IMR-90 (cell line): Measurements from ENCODE around the gene IL36G. TPM values are rescaled to one million over a fixed set of nuclear protein-coding genes. Genes with fewer than 3 reads are reported as not detected.

Experiments used
- ATAC-seq: fragments of 200-7000 bp; cut with Tn5 transposase; 2 replicates; pipeline ENCODE4 v1.9.1; 2020; ENCODE audit warnings: low read depth, mild to moderate bottlenecking, moderate library complexity
- BruUV-seq: library from RNA; stranded (reverse); fragments of 400-500 nt; replicated peaks from 2 replicates; lab custom pipeline; 2021; lab: Mats Ljungman, UMichigan
- CTCF ChIA-PET: fragments of 300-600 bp; formaldehyde crosslinking; extraction: SDS; loops from one replicate; lab custom pipeline; 2021; ENCODE audit warnings: antibody characterized with exemption; lab: Yijun Ruan, JAX
- POLR2A ChIA-PET: fragments of 300-600 bp; sonication (Branson Sonifier 250); formaldehyde crosslinking; loops from one replicate; lab custom pipeline; 2022; ENCODE audit warnings: antibody characterized with exemption; ENCODE audit not compliant: unreplicated experiment; lab: Charles Lee
- DNase-seq: peaks from one replicate; pipeline ENCODE4 v3.0.0; 2013
- H2AFZ ChIP-seq: replicated peaks from 2 replicates; pipeline ENCODE3; 2013; ENCODE audit warnings: low read length, mild to moderate bottlenecking; ENCODE audit not compliant: poor library complexity
- H2AK5ac ChIP-seq: 2 replicates; pipeline ENCODE4 v1.6.1; 2013; ENCODE audit warnings: low read depth, low read length, inconsistent platforms
- H2AK9ac ChIP-seq: replicated peaks from 2 replicates; pipeline ENCODE3; 2013; ENCODE audit warnings: mild to moderate bottlenecking, low read depth, low read length, moderate library complexity; ENCODE audit not compliant: poor library complexity
- H2BK120ac ChIP-seq: 2 replicates; pipeline ENCODE4 v1.6.1; 2013; ENCODE audit warnings: low read depth, low read length, inconsistent platforms
- H2BK15ac ChIP-seq: 3 replicates; pipeline ENCODE4 v1.6.1; 2013; ENCODE audit warnings: low read depth, low read length, inconsistent platforms
- H2BK20ac ChIP-seq: 2 replicates; pipeline ENCODE4 v1.6.1; 2013; ENCODE audit warnings: low read depth, mild to moderate bottlenecking, inconsistent platforms, low read length, moderate library complexity
- H2BK5ac ChIP-seq: 2 replicates; pipeline ENCODE4 v1.6.1; 2013; ENCODE audit warnings: mild to moderate bottlenecking, low read depth, low read length, inconsistent platforms; ENCODE audit not compliant: poor library complexity, severe bottlenecking
- H3K14ac ChIP-seq: replicated peaks from 2 replicates; pipeline ENCODE4 v1.6.1; 2013; ENCODE audit warnings: low read depth, low read length, inconsistent platforms
- H3K18ac ChIP-seq: 2 replicates; pipeline ENCODE4 v1.6.1; 2013; ENCODE audit warnings: low read depth, low read length, control low read depth
- H3K23ac ChIP-seq: 2 replicates; pipeline ENCODE4 v1.6.1; 2013; ENCODE audit warnings: low read depth, low read length, inconsistent platforms
- H3K27ac ChIP-seq: 2 replicates; pipeline ENCODE4 v1.5.1; 2013; ENCODE audit warnings: mild to moderate bottlenecking, control low read depth, low read length; ENCODE audit not compliant: insufficient read depth
- H3K27me3 ChIP-seq: 2 replicates; pipeline ENCODE4 v1.6.1; 2013; ENCODE audit warnings: low read length; ENCODE audit not compliant: control insufficient read depth, insufficient read depth
- H3K36me3 ChIP-seq: 2 replicates; pipeline ENCODE4 v1.6.1; 2013; ENCODE audit warnings: low read length, mixed read lengths; ENCODE audit not compliant: control insufficient read depth, insufficient read depth
- H3K4ac ChIP-seq: 2 replicates; pipeline ENCODE4 v1.6.1; 2013; ENCODE audit warnings: low read depth, low read length, inconsistent platforms
- H3K4me1 ChIP-seq: 2 replicates; pipeline ENCODE4 v1.6.1; 2013; ENCODE audit warnings: low read length, mixed read lengths; ENCODE audit not compliant: control insufficient read depth, insufficient read depth
- H3K4me2 ChIP-seq: 2 replicates; pipeline ENCODE4 v1.6.1; 2013; ENCODE audit warnings: low read depth, mild to moderate bottlenecking, control low read depth, low read length, moderate library complexity
- H3K4me3 ChIP-seq: 2 replicates; pipeline ENCODE4 v1.5.1; 2013; ENCODE audit warnings: low read depth, mild to moderate bottlenecking, control low read depth, low read length, moderate library complexity; ENCODE audit not compliant: insufficient read depth
- H3K56ac ChIP-seq: 2 replicates; pipeline ENCODE4 v1.6.1; 2013; ENCODE audit warnings: low read length, inconsistent platforms; ENCODE audit not compliant: insufficient read depth; ENCODE audit errors: extremely low read depth
- H3K79me1 ChIP-seq, 2 experiments: 2 replicates each; pipeline ENCODE4 v1.6.1; 2013; ENCODE audit warnings: low read length in 2 of 2, inconsistent platforms in 1 of 2, low read depth in 1 of 2
- H3K9ac ChIP-seq: 2 replicates; pipeline ENCODE4 v1.6.1; 2013; ENCODE audit warnings: low read depth, low read length, control low read depth
- H3K9me1 ChIP-seq: 2 replicates; pipeline ENCODE4 v1.6.1; 2013; ENCODE audit warnings: low read length, inconsistent platforms; ENCODE audit not compliant: insufficient read depth
- H3K9me3 ChIP-seq: 2 replicates; pipeline ENCODE4 v1.6.1; 2013; ENCODE audit warnings: low read length; ENCODE audit not compliant: control insufficient read depth, insufficient read depth
- H4K20me1 ChIP-seq: 2 replicates; pipeline ENCODE4 v1.6.1; 2013; ENCODE audit warnings: low read length, inconsistent platforms; ENCODE audit not compliant: insufficient read depth
- H4K5ac ChIP-seq: 2 replicates; pipeline ENCODE4 v1.6.1; 2013; ENCODE audit warnings: mild to moderate bottlenecking, low read depth, low read length, control low read depth
- H4K8ac ChIP-seq, 2 experiments: 2 replicates each; pipeline ENCODE4 v1.6.1; 2013; ENCODE audit warnings: low read depth in 2 of 2, low read length in 2 of 2, control low read depth in 1 of 2, inconsistent platforms in 1 of 2
- H4K91ac ChIP-seq: 2 replicates; pipeline ENCODE4 v1.6.1; 2013; ENCODE audit warnings: low read depth, low read length, inconsistent platforms; ENCODE audit not compliant: insufficient read depth
- CEBPB ChIP-seq: IDR thresholded peaks from 2 replicates; pipeline ENCODE4 v1.6.1; 2012; ENCODE audit warnings: low read depth, low read length, improper control_type of control experiment
- MXI1 ChIP-seq: IDR thresholded peaks from 2 replicates; pipeline ENCODE4 v1.6.1; 2012; ENCODE audit warnings: low read depth, mild to moderate bottlenecking, low read length, moderate library complexity, borderline replicate concordance
- RAD21 ChIP-seq: IDR thresholded peaks from 2 replicates; pipeline ENCODE4 v1.6.1; 2012; ENCODE audit warnings: low read length, improper control_type of control experiment
- RFX5 ChIP-seq: IDR thresholded peaks from 2 replicates; pipeline ENCODE4 v1.8.0; 2012; ENCODE audit warnings: low read depth, mild to moderate bottlenecking, low read length, moderate library complexity
- WGBS, 2 experiments: methylation state at CpG; one replicate each; pipeline versions ENCODE4 v1.1.5 to v1.1.7; 2013; ENCODE audit warnings: missing lambda C conversion rate in 2 of 2; ENCODE audit not compliant: insufficient read length in 1 of 2; ENCODE audit errors: extremely low coverage in 2 of 2; 5-methylcytosine and 5-hydroxymethylcytosine counted together
- dilution Hi-C: fragments of 300-500 bp; cut with HindIII; formaldehyde crosslinking; loops from one replicate; pipeline ENCODE4 v1.14.3; 2018; ENCODE audit warnings: low sequenced_read_pairs; ENCODE audit not compliant: unreplicated experiment
- in situ Hi-C: fragments of 300-500 bp; cut with MboI; formaldehyde crosslinking; loops from 3 replicates; pipeline ENCODE4 v1.14.3; 2019; ENCODE audit warnings: low sequenced_read_pairs, inconsistent platforms, mixed read lengths
- intact Hi-C: fragments of 100-400 bp; cut with micrococcal nuclease; formaldehyde crosslinking; loops from 2 replicates; pipeline ENCODE4 v1.10.0; 2022
- polyA plus RNA-seq, 3 experiments: library from polyadenylated mRNA; depleted of rRNA; stranded (reverse); fragments of >200 nt; gene quantifications; 2 replicates each; pipeline ENCODE4 v1.2.3, GENCODE V29; 2012; ENCODE audit warnings: low replicate concordance in 1 of 3
- total RNA-seq: library from RNA; depleted of rRNA; stranded (reverse); fragments of >200 nt; gene quantifications from 2 replicates; pipeline ENCODE4 v1.2.3, GENCODE V29; 2012
- TF ChIP-seq, protein P1 (sequence below): conservative IDR thresholded peaks from 2 replicates; pipeline ENCODE4 v1.5.1; 2012; ENCODE audit warnings: mild to moderate bottlenecking, low read depth, low read length, improper control_type of control experiment

IL36G gene
- total and polyA plus RNA-seq, 2 of the 4 experiments (the other 2 are of a cell fraction) = not detected

DNA sequence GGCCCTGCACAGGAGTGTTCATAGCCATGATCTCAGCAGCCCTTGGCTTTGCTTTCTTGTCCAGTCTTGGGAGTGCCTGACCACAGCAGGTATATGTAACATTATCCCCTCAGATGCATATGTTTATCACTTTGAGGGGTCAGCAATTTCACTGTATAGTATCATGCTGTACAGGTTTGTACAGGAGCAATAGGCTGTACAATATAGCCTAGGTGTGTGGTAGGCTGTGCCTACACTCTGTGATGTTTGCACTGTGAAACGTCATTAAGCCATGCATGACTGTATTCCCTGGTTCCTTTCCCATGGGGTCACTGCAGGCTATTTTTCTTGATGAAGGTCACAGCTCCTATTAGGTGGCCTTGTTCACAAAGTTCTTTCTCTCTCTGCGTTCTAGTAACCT, 4.7 kb upstream of the IL36G start:
- no peak overlapping the region for H2AFZ ChIP-seq
- H2AK9ac ChIP-seq = no peak overlapping the region
- H3K4me1 ChIP-seq = no peaks in the 10 kb centered on the region
- H3K27me3 ChIP-seq = peaks cover 18% of the 10 kb centered on the region
- BruUV-seq = no TSS peak
- H3K14ac ChIP-seq = no peak overlapping the region
- no peak overlapping the region for H4K5ac ChIP-seq
- no peak overlapping the region for H4K91ac ChIP-seq
- H3K36me3 ChIP-seq = no peaks in the 10 kb centered on the region
- no peak overlapping the region for H2BK120ac ChIP-seq
- no peak overlapping the region for H3K4ac ChIP-seq
- no peak overlapping the region for H3K56ac ChIP-seq
- H3K4me2 ChIP-seq = no peak overlapping the region
- H3K4me3 ChIP-seq = no peak overlapping the region
- no peak overlapping the region for H2BK15ac ChIP-seq
- H2BK5ac ChIP-seq = no peak overlapping the region
- ATAC-seq = no peak
- in situ Hi-C loops (no loop called here), dilution Hi-C loops (no loop called here), intact Hi-C loops (no loop called here)
- H4K8ac ChIP-seq = no peak overlapping the region
- no peaks in the 10 kb centered on the region for H3K79me1 ChIP-seq
- no peak overlapping the region for H2AK5ac ChIP-seq
- no peak for DNase-seq
- H3K27ac ChIP-seq = no peak overlapping the region
- TF ChIP-seq RAD21 = no peak
- no peak for TF ChIP-seq CEBPB
- TF ChIP-seq MXI1 = no peak
- TF ChIP-seq RFX5 = no peak
- TF ChIP-seq, protein P1, sequence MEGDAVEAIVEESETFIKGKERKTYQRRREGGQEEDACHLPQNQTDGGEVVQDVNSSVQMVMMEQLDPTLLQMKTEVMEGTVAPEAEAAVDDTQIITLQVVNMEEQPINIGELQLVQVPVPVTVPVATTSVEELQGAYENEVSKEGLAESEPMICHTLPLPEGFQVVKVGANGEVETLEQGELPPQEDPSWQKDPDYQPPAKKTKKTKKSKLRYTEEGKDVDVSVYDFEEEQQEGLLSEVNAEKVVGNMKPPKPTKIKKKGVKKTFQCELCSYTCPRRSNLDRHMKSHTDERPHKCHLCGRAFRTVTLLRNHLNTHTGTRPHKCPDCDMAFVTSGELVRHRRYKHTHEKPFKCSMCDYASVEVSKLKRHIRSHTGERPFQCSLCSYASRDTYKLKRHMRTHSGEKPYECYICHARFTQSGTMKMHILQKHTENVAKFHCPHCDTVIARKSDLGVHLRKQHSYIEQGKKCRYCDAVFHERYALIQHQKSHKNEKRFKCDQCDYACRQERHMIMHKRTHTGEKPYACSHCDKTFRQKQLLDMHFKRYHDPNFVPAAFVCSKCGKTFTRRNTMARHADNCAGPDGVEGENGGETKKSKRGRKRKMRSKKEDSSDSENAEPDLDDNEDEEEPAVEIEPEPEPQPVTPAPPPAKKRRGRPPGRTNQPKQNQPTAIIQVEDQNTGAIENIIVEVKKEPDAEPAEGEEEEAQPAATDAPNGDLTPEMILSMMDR = no peak
- H3K9me3 ChIP-seq = no peaks in the 10 kb centered on the region
- H3K9me1 ChIP-seq = no peaks in the 10 kb centered on the region
- H3K23ac ChIP-seq = no peak overlapping the region
- CTCF ChIA-PET = no interaction called here
- H3K9ac ChIP-seq = no peak overlapping the region
- no peak overlapping the region for H3K18ac ChIP-seq
- no peak overlapping the region for H2BK20ac ChIP-seq
- no peaks in the 10 kb centered on the region for H4K20me1 ChIP-seq
- 0% methylated on average over 1 of the region's 2 CpGs; no CpG with 5 or more reads in 1 of the 2 experiments for WGBS, 2 experiments
- POLR2A ChIA-PET = no interaction called here
